Osteocyte (in vitro differentiated cells): Measurements from ENCODE around the gene CACTIN. TPM values are rescaled to one million over a fixed set of nuclear protein-coding genes. Genes with fewer than 3 reads are reported as not detected.

Source experiments
- DNase-seq: peaks from one replicate; pipeline ENCODE4 v3.0.0; 2021; ENCODE audit warnings: mixed read lengths; ENCODE audit not compliant: unreplicated experiment; ENCODE audit errors: extremely low spot score
- H3K27ac Mint-ChIP-seq: one replicate; pipeline ENCODE4 v1.8.0; 2021; ENCODE audit warnings: mild to moderate bottlenecking, mixed read lengths; ENCODE audit not compliant: unreplicated experiment
- H3K27me3 Mint-ChIP-seq: one replicate; pipeline ENCODE4 v1.8.0; 2021; ENCODE audit warnings: mixed read lengths; ENCODE audit not compliant: unreplicated experiment
- H3K36me3 Mint-ChIP-seq: one replicate; pipeline ENCODE4 v1.8.0; 2021; ENCODE audit warnings: mixed read lengths; ENCODE audit not compliant: unreplicated experiment
- H3K4me1 Mint-ChIP-seq: one replicate; pipeline ENCODE4 v1.8.0; 2021; ENCODE audit warnings: mixed read lengths; ENCODE audit not compliant: unreplicated experiment
- H3K4me3 Mint-ChIP-seq: one replicate; pipeline ENCODE4 v1.8.0; 2021; ENCODE audit warnings: mild to moderate bottlenecking, moderate library complexity, mixed read lengths; ENCODE audit not compliant: unreplicated experiment
- H3K9me3 Mint-ChIP-seq: one replicate; pipeline ENCODE4 v1.8.0; 2021; ENCODE audit warnings: mixed read lengths; ENCODE audit not compliant: unreplicated experiment
- total RNA-seq: library from RNA; stranded (reverse); gene quantifications from 2 replicates; pipeline ENCODE4 v1.2.1, GENCODE V29; 2021
- TF ChIP-seq, protein P1 (sequence below): fragments of 200-600 bp; sonication (generic); IDR thresholded peaks from 2 replicates; pipeline ENCODE4 v1.5.0; 2021; ENCODE audit warnings: antibody characterized with exemption, mild to moderate bottlenecking, moderate library complexity

CACTIN gene
- total RNA-seq, 1 donor from 2014 or later: 24.7 TPM

GRCh38 chr19:3627351-3627723 lies 747 bp upstream of the CACTIN start:
- no peak for DNase-seq
- Mint-ChIP-seq H3K4me1 (peaks cover 27% of the 10 kb centered on the region), H3K27ac (peak overlapping the region; percentile 98), H3K27me3 (no peaks in the 10 kb centered on the region), H3K36me3 (peaks cover 4% of the 10 kb centered on the region), H3K4me3 (peak overlapping the region; percentile 98), H3K9me3 (no peaks in the 10 kb centered on the region)
- TF ChIP-seq, protein P1, sequence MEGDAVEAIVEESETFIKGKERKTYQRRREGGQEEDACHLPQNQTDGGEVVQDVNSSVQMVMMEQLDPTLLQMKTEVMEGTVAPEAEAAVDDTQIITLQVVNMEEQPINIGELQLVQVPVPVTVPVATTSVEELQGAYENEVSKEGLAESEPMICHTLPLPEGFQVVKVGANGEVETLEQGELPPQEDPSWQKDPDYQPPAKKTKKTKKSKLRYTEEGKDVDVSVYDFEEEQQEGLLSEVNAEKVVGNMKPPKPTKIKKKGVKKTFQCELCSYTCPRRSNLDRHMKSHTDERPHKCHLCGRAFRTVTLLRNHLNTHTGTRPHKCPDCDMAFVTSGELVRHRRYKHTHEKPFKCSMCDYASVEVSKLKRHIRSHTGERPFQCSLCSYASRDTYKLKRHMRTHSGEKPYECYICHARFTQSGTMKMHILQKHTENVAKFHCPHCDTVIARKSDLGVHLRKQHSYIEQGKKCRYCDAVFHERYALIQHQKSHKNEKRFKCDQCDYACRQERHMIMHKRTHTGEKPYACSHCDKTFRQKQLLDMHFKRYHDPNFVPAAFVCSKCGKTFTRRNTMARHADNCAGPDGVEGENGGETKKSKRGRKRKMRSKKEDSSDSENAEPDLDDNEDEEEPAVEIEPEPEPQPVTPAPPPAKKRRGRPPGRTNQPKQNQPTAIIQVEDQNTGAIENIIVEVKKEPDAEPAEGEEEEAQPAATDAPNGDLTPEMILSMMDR: no peak

DNA sequence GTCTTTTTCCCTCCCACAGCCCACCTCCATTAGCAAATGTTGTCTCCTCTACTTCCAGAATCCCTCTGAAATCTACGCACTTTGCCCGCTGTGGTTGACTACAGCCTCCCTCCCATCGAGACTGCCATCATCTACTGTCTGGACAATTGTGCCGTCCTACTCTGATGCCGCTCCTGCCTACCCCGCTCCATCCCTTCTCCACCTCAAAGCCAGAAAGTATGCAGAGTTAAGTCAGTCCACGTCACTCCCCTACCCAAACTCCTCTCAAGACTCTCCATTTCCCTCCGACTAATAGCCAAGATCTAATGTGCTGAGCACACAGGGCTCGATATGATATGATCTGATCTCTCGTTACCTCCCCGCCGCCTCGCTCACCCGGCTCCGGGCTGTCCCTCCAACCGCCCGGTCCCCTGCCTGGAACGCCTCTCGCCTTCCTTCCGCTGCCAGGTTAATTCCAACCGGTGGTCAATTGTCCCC lies 556 bp downstream of the CACTIN start:
- Mint-ChIP-seq H3K36me3 (peaks cover 6% of the 10 kb centered on the region), H3K9me3 (no peaks in the 10 kb centered on the region), H3K27me3 (no peaks in the 10 kb centered on the region), H3K27ac (peak overlapping the region; percentile 98), H3K4me1 (peaks cover 27% of the 10 kb centered on the region), H3K4me3 (peak overlapping the region; percentile 98)
- DNase-seq: no peak
- TF ChIP-seq, protein P1: no peak

GRCh38 chr19:3623716-3624115 lies 2.9 kb downstream of the CACTIN start:
- H3K4me1 Mint-ChIP-seq: peaks cover 27% of the 10 kb centered on the region
- peaks cover 1% of the 10 kb centered on the region for H3K36me3 Mint-ChIP-seq
- H3K27ac Mint-ChIP-seq: no peak overlapping the region
- TF ChIP-seq, protein P1: no peak
- H3K27me3 Mint-ChIP-seq: no peaks in the 10 kb centered on the region
- DNase-seq: no peak
- peak overlapping the region; percentile 98 for H3K4me3 Mint-ChIP-seq
- H3K9me3 Mint-ChIP-seq: no peaks in the 10 kb centered on the region

DNA sequence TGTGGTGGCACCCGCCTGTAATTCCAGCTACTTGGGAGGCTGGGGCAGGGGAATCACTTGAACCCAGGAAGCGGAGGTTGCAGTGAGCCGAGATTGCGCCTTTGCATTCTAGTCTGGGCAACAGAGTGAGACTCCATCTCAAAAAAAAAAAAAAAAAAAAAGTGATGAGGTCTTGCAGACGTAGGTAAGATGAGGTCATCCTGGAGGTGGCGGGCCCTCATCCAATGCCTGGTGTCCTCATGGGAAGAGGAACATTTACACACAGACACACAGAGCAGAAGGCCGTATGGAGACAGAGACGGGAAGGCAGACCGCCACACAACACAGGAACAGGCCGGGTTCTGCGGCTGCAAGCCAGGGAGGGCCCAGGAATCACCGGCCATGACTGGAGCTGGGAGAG lies 4.4 kb downstream of the CACTIN start:
- TF ChIP-seq, protein P1: no peak
- no peaks in the 10 kb centered on the region for H3K9me3 Mint-ChIP-seq
- H3K4me3 Mint-ChIP-seq: no peak overlapping the region
- no peak overlapping the region for H3K27ac Mint-ChIP-seq
- peaks cover 26% of the 10 kb centered on the region for H3K4me1 Mint-ChIP-seq
- no peak for DNase-seq
- peaks cover 1% of the 10 kb centered on the region for H3K36me3 Mint-ChIP-seq
- H3K27me3 Mint-ChIP-seq: no peaks in the 10 kb centered on the region

DNA sequence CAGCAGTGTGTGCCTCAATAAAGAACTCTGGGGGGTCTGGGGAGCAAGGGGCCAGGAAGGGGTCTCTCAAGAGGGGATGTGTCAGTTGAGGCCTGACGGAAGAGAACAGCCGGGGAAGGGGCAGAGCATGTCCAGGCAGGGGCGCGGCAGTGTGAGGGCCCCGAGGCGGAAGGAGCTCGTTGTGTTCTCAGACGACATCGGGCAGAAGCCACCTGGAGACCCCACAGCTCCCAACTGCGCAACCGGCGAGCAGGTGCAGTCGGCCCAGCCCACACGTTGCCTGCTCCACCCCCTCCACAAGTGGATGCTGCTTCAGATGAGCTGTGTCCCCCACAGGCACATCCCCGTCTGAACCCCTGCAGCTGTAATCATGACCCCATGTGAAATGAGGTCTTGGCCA lies 4.9 kb downstream of the CACTIN start:
- H3K4me3 Mint-ChIP-seq: no peak overlapping the region
- H3K9me3 Mint-ChIP-seq: no peaks in the 10 kb centered on the region
- TF ChIP-seq, protein P1: no peak
- no peak for DNase-seq
- H3K27me3 Mint-ChIP-seq: no peaks in the 10 kb centered on the region
- H3K27ac Mint-ChIP-seq: no peak overlapping the region
- peaks cover 1% of the 10 kb centered on the region for H3K36me3 Mint-ChIP-seq
- H3K4me1 Mint-ChIP-seq: peaks cover 23% of the 10 kb centered on the region
